B cell (primary cell): ENCODE measurements around the gene NOS3. TPM values are rescaled to one million over a fixed set of nuclear protein-coding genes. Genes with fewer than 3 reads are reported as not detected.

ENCODE experiments used
- ATAC-seq: fragments of 200-7000 bp; cut with Tn5 transposase; one replicate; pipeline ENCODE4 v1.10.0; 2021; ENCODE audit warnings: low read depth, mild to moderate bottlenecking, moderate number of reproducible peaks, moderate library complexity
- CTCF ChIA-PET: fragments of 350-600 bp; sonication (Branson Sonifier 250); formaldehyde crosslinking; loops from one replicate; lab custom pipeline; 2021; ENCODE audit warnings: antibody characterized with exemption, inconsistent platforms; lab: Charles Lee
- POLR2A ChIA-PET: fragments of 350-600 bp; sonication (Branson Sonifier 250); formaldehyde crosslinking; loops from one replicate; lab custom pipeline; 2021; ENCODE audit warnings: antibody characterized with exemption; lab: Charles Lee
- DNase-seq: peaks from one replicate; pipeline ENCODE4 v3.0.0; 2013
- H2AFZ ChIP-seq: 2 replicates; pipeline ENCODE4 v1.6.1; 2012; ENCODE audit warnings: mild to moderate bottlenecking, low read depth, low read length; ENCODE audit not compliant: insufficient read depth, poor library complexity, severe bottlenecking
- H3K27ac ChIP-seq, 2 donors: 1 replicate in 1 of 2; 2 replicates in 1 of 2; pipeline ENCODE4 v1.5.1; 2012 to 2013; ENCODE audit warnings: low read length in 2 of 2, mild to moderate bottlenecking in 2 of 2, moderate library complexity in 1 of 2
- H3K27me3 ChIP-seq, 4 experiments: fragments of 200-600 bp in 1 of 4; sonication (generic) in 1 of 4; replicated peaks in 1 of 4; 1 replicate in 2 of 4; 2 replicates in 2 of 4; pipeline versions ENCODE4 v1.6.1 to v1.7.0; 2013 to 2016; ENCODE audit warnings: low read length in 3 of 4, mild to moderate bottlenecking in 2 of 4, mixed read lengths in 1 of 4, moderate library complexity in 1 of 4; ENCODE audit not compliant: insufficient read depth in 4 of 4, control insufficient read depth in 3 of 4; ENCODE audit errors: control extremely low read depth in 1 of 4
- H3K36me3 ChIP-seq, 2 experiments: replicated peaks in 1 of 2; 1 replicate in 1 of 2; 2 replicates in 1 of 2; pipeline versions ENCODE4 v1.6.1 to v1.7.1; 2013; ENCODE audit warnings: low read length in 1 of 2; ENCODE audit not compliant: insufficient read depth in 2 of 2, control insufficient read depth in 1 of 2; ENCODE audit errors: control extremely low read depth in 1 of 2, extremely low read depth in 1 of 2
- H3K4me1 ChIP-seq, 2 donors: fragments of 200-600 bp in 1 of 2; sonication (generic) in 1 of 2; 1 replicate in 1 of 2; 2 replicates in 1 of 2; pipeline versions ENCODE4 v1.5.1 to v1.6.1; 2013 to 2017; ENCODE audit warnings: low read length in 2 of 2; ENCODE audit not compliant: control insufficient read depth in 2 of 2, insufficient read depth in 2 of 2
- H3K4me2 ChIP-seq: replicated peaks from 2 replicates; pipeline ENCODE3; 2012; ENCODE audit warnings: mild to moderate bottlenecking, low read depth, low read length; ENCODE audit not compliant: poor library complexity, severe bottlenecking
- H3K4me3 ChIP-seq, 5 experiments: fragments of 200-600 bp in 1 of 5; sonication (generic) in 1 of 5; 1 replicate in 3 of 5; 2 replicates in 2 of 5; pipeline versions ENCODE4 v1.5.1 to v1.7.0; 2011 to 2016; ENCODE audit warnings: low read length in 4 of 5, mild to moderate bottlenecking in 4 of 5, low read depth in 2 of 5, control low read depth in 1 of 5, moderate library complexity in 1 of 5; ENCODE audit not compliant: insufficient read depth in 1 of 5; ENCODE audit errors: control extremely low read depth in 1 of 5, extremely low read depth in 1 of 5
- H3K79me2 ChIP-seq: fragments of 200-600 bp; sonication (generic); one replicate; pipeline ENCODE4 v1.6.0; 2016; ENCODE audit warnings: low read length; ENCODE audit not compliant: control insufficient read depth, insufficient read depth
- H3K9ac ChIP-seq: fragments of 200-600 bp; sonication (generic); 2 replicates; pipeline ENCODE4 v1.6.1; 2017; ENCODE audit warnings: mild to moderate bottlenecking, low read length, moderate library complexity
- H3K9me3 ChIP-seq, 3 donors: one replicate each; pipeline versions ENCODE4 v1.6.1 to v1.7.1; 2013; ENCODE audit warnings: low read length in 2 of 3; ENCODE audit not compliant: control insufficient read depth in 2 of 3, insufficient read depth in 1 of 3; ENCODE audit errors: control extremely low read depth in 1 of 3
- H4K20me1 ChIP-seq: 2 replicates; pipeline ENCODE4 v1.6.0; 2012; ENCODE audit warnings: mild to moderate bottlenecking, low read length; ENCODE audit not compliant: insufficient read depth, control insufficient read depth, poor library complexity, severe bottlenecking
- H3K27ac Mint-ChIP-seq: one replicate; pipeline ENCODE4 v1.8.0; 2021; ENCODE audit warnings: mixed read lengths
- H3K27me3 Mint-ChIP-seq: one replicate; pipeline ENCODE4 v1.8.0; 2021; ENCODE audit warnings: mixed read lengths
- H3K4me1 Mint-ChIP-seq: one replicate; pipeline ENCODE4 v1.8.0; 2021; ENCODE audit warnings: mixed read lengths
- H3K4me3 Mint-ChIP-seq: one replicate; pipeline ENCODE4 v1.8.0; 2021; ENCODE audit warnings: mixed read lengths
- H3K9me3 Mint-ChIP-seq: one replicate; pipeline ENCODE4 v1.8.0; 2022; ENCODE audit warnings: mixed read lengths; ENCODE audit not compliant: insufficient read depth
- CTCF ChIP-seq: fragments of 200-600 bp; IDR thresholded peaks from one replicate; pipeline ENCODE4 v1.8.0; 2022; ENCODE audit warnings: antibody characterized with exemption, mild to moderate bottlenecking
- EZH2 ChIP-seq: IDR thresholded peaks from 2 replicates; pipeline ENCODE4 v1.6.1; 2012; ENCODE audit warnings: borderline replicate concordance, low read depth, mild to moderate bottlenecking, moderate library complexity, low read length; ENCODE audit not compliant: insufficient read depth, poor library complexity, severe bottlenecking
- WGBS: methylation state at CpG from one replicate; pipeline ENCODE4 v1.1.5; 2013; ENCODE audit warnings: missing lambda C conversion rate; ENCODE audit not compliant: insufficient coverage; 5-methylcytosine and 5-hydroxymethylcytosine counted together
- intact Hi-C: fragments of 100-400 bp; cut with micrococcal nuclease; formaldehyde crosslinking; loops from one replicate; pipeline ENCODE4 v1.10.0; 2022
- polyA plus RNA-seq: library from polyadenylated mRNA; depleted of rRNA; stranded (reverse); fragments of >200 nt; gene quantifications from 2 replicates; pipeline ENCODE4 v1.2.3, GENCODE V29; 2012
- total RNA-seq, 2 donors: library from RNA; stranded (reverse); fragments of 120-200 nt in 1 of 2; gene quantifications; 1 replicate in 1 of 2; 2 replicates in 1 of 2; pipeline versions ENCODE4 v1.2.3 to v1.2.4, GENCODE V29; 2013 to 2022

Gene NOS3
- total and polyA plus RNA-seq, 2 donors (not counting 1 experiment from before 2014, with no cell fraction given) = 0.39 to 0.54 TPM

DNA sequence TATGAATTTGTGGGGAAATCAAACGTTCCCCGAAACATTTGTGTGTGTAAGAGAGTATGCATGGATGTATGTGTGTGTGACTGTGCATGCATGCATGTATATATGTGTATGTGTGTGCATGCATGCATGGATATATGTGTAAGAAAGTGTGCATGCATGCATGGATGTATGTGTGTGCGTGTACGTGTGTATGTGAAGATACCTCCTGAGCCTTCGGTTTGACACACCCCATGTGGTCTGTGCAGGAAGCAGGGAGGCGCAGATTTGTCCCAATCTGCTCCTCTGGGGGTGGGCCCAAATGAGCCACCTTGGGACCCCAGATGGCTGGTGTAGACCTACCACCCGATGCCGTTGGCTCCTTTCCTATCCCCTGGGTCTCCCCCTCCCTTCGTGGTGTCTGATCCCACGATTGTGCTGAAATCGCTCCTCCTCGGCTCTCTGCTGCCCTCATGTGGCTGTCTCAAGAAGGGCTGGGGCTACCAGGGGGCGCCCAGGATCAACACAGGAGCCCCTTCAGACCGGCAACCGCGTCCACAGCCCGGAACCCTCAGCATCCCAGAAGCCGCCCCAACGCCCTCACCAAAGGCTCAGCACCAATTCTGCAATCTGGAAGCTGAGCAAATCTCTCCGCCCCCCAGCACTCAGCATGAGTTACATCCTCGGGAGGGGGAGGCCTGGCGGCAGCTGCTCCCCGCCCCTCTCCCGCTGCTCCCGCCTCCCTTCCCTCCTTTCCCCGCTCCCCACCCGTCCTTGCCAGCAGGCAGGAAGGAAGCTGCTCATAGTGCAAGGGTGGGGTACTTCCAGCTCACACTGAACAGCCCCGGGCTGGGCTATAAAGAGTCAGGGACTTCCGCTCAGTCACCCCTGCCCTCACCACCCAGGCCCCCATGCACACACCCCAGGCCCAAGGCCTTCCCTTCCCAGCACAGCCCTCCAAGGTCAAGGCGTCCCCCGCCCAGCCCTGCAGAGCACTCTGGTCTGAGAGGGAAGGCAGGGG lies 2.3 kb upstream of the NOS3 start:
- Histone ChIP-seq H3K27me3 (peaks cover 0 to 52% (median 10%) of the 10 kb centered on the region in 4 experiments), H3K4me1 (peaks cover 8 to 10% of the 10 kb centered on the region in 2 donors), H3K9me3 (peaks cover 0 to 26% (median 5%) of the 10 kb centered on the region in 3 donors), H3K4me2 (peak overlapping the region; percentile 13), H2AFZ (no peak overlapping the region), H3K36me3 (no peaks in the 10 kb centered on the region), H4K20me1 (no peaks in the 10 kb centered on the region), H3K27ac (no peak overlapping the region), H3K9ac (no peak overlapping the region), H3K79me2 (no peaks in the 10 kb centered on the region), H3K4me3 (no peak overlapping the region)
- DNase-seq = peak; percentile 68
- 11% methylated on average over 21 of the region's 31 CpGs for WGBS
- Mint-ChIP-seq H3K27ac (no peak overlapping the region), H3K9me3 (peaks cover 3% of the 10 kb centered on the region), H3K27me3 (peaks cover 60% of the 10 kb centered on the region), H3K4me1 (peaks cover 13% of the 10 kb centered on the region), H3K4me3 (no peak overlapping the region)
- ATAC-seq = peak; percentile 48
- ChIA-PET POLR2A (no interaction called here), CTCF (interaction anchor here (0.6 to 1.6 kb wide), 3 partner anchors 11 to 210 kb away, joined by 3 to 4 read pairs (median 4); no protein-coding TSS in a partner anchor)
- TF ChIP-seq EZH2 (no peak), CTCF (peak; percentile 72)
- intact Hi-C loops = loop anchor here (1.0 to 10.0 kb wide), 2 partner anchors 90 to 214 kb away; no protein-coding TSS in a partner anchor
